Lung (tissue), 12 donors: ENCODE measurements around the gene PRKCA. TPM values are rescaled to one million over a fixed set of nuclear protein-coding genes. Genes with fewer than 3 reads are reported as not detected.
"Not testable (repeated sequence)": the region's sequence is repeated elsewhere in the genome, so short reads cannot be mapped to it uniquely, and the experiment has no call there.

ENCODE experiments used
- ATAC-seq: fragments of 200-7000 bp; cut with Tn5 transposase; one replicate; pipeline ENCODE4 v1.9.1; 2020; ENCODE audit warnings: moderate number of reproducible peaks; ENCODE audit not compliant: insufficient read depth, low FRiP score
- DNase-seq, 3 donors: peaks; one replicate each; pipeline ENCODE4 v3.0.0-alpha.2; 2013 to 2017
- H3K27ac ChIP-seq, 2 donors: one replicate each; pipeline ENCODE4 v1.5.1; 2013; ENCODE audit warnings: mild to moderate bottlenecking in 2 of 2, moderate library complexity in 2 of 2, control low read depth in 1 of 2, inconsistent platforms in 1 of 2, low read depth in 1 of 2, low read length in 1 of 2
- H3K27me3 ChIP-seq, 3 donors: one replicate each; pipeline ENCODE4 v1.5.1; 2013; ENCODE audit warnings: low read length in 2 of 3; ENCODE audit not compliant: control insufficient read depth in 3 of 3, insufficient read depth in 3 of 3
- H3K36me3 ChIP-seq, 4 donors: one replicate each; pipeline ENCODE4 v1.5.1; 2013; ENCODE audit warnings: low read length in 4 of 4, mild to moderate bottlenecking in 1 of 4, moderate library complexity in 1 of 4; ENCODE audit not compliant: control insufficient read depth in 4 of 4, insufficient read depth in 4 of 4
- H3K4me1 ChIP-seq, 5 donors: one replicate each; pipeline ENCODE4 v1.5.1; 2013; ENCODE audit warnings: low read length in 5 of 5, mild to moderate bottlenecking in 2 of 5, moderate library complexity in 1 of 5; ENCODE audit not compliant: control insufficient read depth in 5 of 5, insufficient read depth in 5 of 5
- H3K4me3 ChIP-seq: one replicate; pipeline ENCODE4 v1.5.1; 2013; ENCODE audit warnings: mild to moderate bottlenecking, control low read depth, moderate library complexity
- H3K9ac ChIP-seq, 2 donors: one replicate each; pipeline ENCODE4 v1.5.1; 2013; ENCODE audit warnings: low read length in 2 of 2, control low read depth in 1 of 2; ENCODE audit not compliant: insufficient read depth in 1 of 2
- H3K9me3 ChIP-seq, 4 donors: one replicate each; pipeline ENCODE4 v1.5.1; 2013; ENCODE audit warnings: low read length in 3 of 4, mild to moderate bottlenecking in 1 of 4, moderate library complexity in 1 of 4; ENCODE audit not compliant: control insufficient read depth in 4 of 4, insufficient read depth in 3 of 4
- CTCF ChIP-seq: IDR thresholded peaks from 2 replicates; pipeline ENCODE4 v1.5.1; 2012; ENCODE audit warnings: mild to moderate bottlenecking; ENCODE audit errors: control extremely low read depth, extremely low read depth
- whole genome bisulfite sequencing, 2 donors: extraction: QIAGEN DNeasy Blood & Tissue Kit; methylation state at CpG; one replicate each; pipeline ENCODE4 v1.1.7; 2013; 5-methylcytosine and 5-hydroxymethylcytosine counted together
- polyA plus RNA-seq, 2 donors: library from polyadenylated mRNA; stranded (reverse); fragments of 200-250 nt; gene quantifications; one replicate each; pipeline ENCODE4 v1.2.1, GENCODE V29; 2013
- total RNA-seq, 2 donors: library from RNA; depleted of rRNA in 1 of 2; stranded (reverse); fragments of >200 nt in 1 of 2; gene quantifications; one replicate each; pipeline ENCODE4 v1.2.1, GENCODE V29; 2014 to 2021
- donor health status: control.
- donor health status: control.
- donor health status: Bipolar disorder and iron deficiency.
- donor health status: healthy.
- donor health status: DM: yes; HTN: yes; CAD: no.

PRKCA gene
- total and polyA plus RNA-seq, 4 donors: 3.4 to 34.8 (median 13.8) TPM

- DNase-seq (no peak), ATAC-seq (no peak)
- no peaks in the 10 kb centered on the region for H3K36me3 ChIP-seq
- no peak overlapping the region for H3K9ac ChIP-seq
- TF ChIP-seq CTCF: no peak
- peaks cover 0 to 3% (median under 1%) of the 10 kb centered on the region in 5 donors for H3K4me1 ChIP-seq
- H3K27me3 ChIP-seq: no peaks in the 10 kb centered on the region
- H3K4me3 ChIP-seq: no peak overlapping the region
- 84 to 88% methylated on average over 8 of the region's 8 CpGs for WGBS, 2 donors
- no peak overlapping the region for H3K27ac ChIP-seq
- no peaks in the 10 kb centered on the region for H3K9me3 ChIP-seq
Observed at GRCh38 chr17:66474806-66475497, 172.5 kb downstream of the PRKCA start.

GRCh38 chr17:66476014-66476413 is 173.6 kb downstream of the PRKCA start:
- no peaks in the 10 kb centered on the region for H3K9me3 ChIP-seq
- H3K27ac ChIP-seq: no peak overlapping the region
- no peak for DNase-seq
- no peaks in the 10 kb centered on the region for H3K27me3 ChIP-seq
- H3K36me3 ChIP-seq: no peaks in the 10 kb centered on the region
- no peak for TF ChIP-seq CTCF
- ATAC-seq: no peak
- H3K9ac ChIP-seq: no peak overlapping the region
- WGBS, 2 donors: 93 to 96% methylated on average over 6 of the region's 6 CpGs
- no peak overlapping the region for H3K4me3 ChIP-seq
- peaks cover 0 to 2% (median 0%) of the 10 kb centered on the region in 5 donors for H3K4me1 ChIP-seq

GRCh38 chr17:66477615-66478283 is 175.3 kb downstream of the PRKCA start:
- DNase-seq (no peak), ATAC-seq (peak; percentile 47)
- no peaks in the 10 kb centered on the region for H3K36me3 ChIP-seq
- H3K4me1 ChIP-seq: no peaks in the 10 kb centered on the region
- no peaks in the 10 kb centered on the region for H3K9me3 ChIP-seq
- no peaks in the 10 kb centered on the region for H3K27me3 ChIP-seq
- H3K4me3 ChIP-seq: no peak overlapping the region
- WGBS, 2 donors: 72 to 82% methylated on average over 11 of the region's 11 CpGs
- H3K9ac ChIP-seq: no peak overlapping the region
- no peak for TF ChIP-seq CTCF
- H3K27ac ChIP-seq: no peak overlapping the region

- H3K4me1 ChIP-seq, ATAC-seq, H3K27ac ChIP-seq, H3K9ac ChIP-seq, DNase-seq, H3K36me3 ChIP-seq, H3K27me3 ChIP-seq, H3K4me3 ChIP-seq, H3K9me3 ChIP-seq: not testable (repeated sequence)
- WGBS, 2 donors: 84 to 91% methylated on average over 2 of the region's 2 CpGs
Observed at GRCh38 chr17:66479230-66479889, 176.9 kb downstream of the PRKCA start.
